H9 (cell line): ENCODE results near the gene MUL1. TPM values are rescaled to one million over a fixed set of nuclear protein-coding genes. Genes with fewer than 3 reads are reported as not detected.

Experiments
- DNase-seq: peaks from one replicate; pipeline ENCODE4 v3.0.0-alpha.2; 2017
- H2AFZ ChIP-seq: one replicate; pipeline ENCODE4 v1.6.1; 2013; ENCODE audit warnings: mild to moderate bottlenecking, low read length, control low read depth, moderate library complexity
- H2AK5ac ChIP-seq: 2 replicates; pipeline ENCODE4 v1.6.1; 2013; ENCODE audit warnings: low read length, control low read depth, mixed read lengths; ENCODE audit not compliant: insufficient read length
- H2BK120ac ChIP-seq: one replicate; pipeline ENCODE4 v1.6.1; 2013; ENCODE audit warnings: low read depth, mild to moderate bottlenecking, low read length, control low read depth, inconsistent platforms; ENCODE audit not compliant: poor library complexity, severe bottlenecking
- H2BK12ac ChIP-seq: 2 replicates; pipeline ENCODE4 v1.6.1; 2013; ENCODE audit warnings: low read length, control low read depth, mixed read lengths, low read depth; ENCODE audit not compliant: insufficient read length
- H2BK15ac ChIP-seq: 2 replicates; pipeline ENCODE4 v1.6.1; 2013; ENCODE audit warnings: low read depth, low read length, control low read depth
- H2BK20ac ChIP-seq: one replicate; pipeline ENCODE4 v1.6.1; 2013; ENCODE audit warnings: low read depth, mild to moderate bottlenecking, low read length, control low read depth, inconsistent platforms; ENCODE audit not compliant: poor library complexity, severe bottlenecking
- H2BK5ac ChIP-seq: 2 replicates; pipeline ENCODE4 v1.6.1; 2013; ENCODE audit warnings: low read length, control low read depth, mixed read lengths; ENCODE audit not compliant: insufficient read length
- H3K14ac ChIP-seq: 2 replicates; pipeline ENCODE4 v1.6.1; 2013; ENCODE audit warnings: low read length, control low read depth; ENCODE audit not compliant: insufficient read depth
- H3K18ac ChIP-seq: 2 replicates; pipeline ENCODE4 v1.6.1; 2013; ENCODE audit warnings: low read depth, mild to moderate bottlenecking, mixed read lengths, low read length, control low read depth; ENCODE audit not compliant: insufficient read length
- H3K23ac ChIP-seq: 2 replicates; pipeline ENCODE4 v1.6.1; 2013; ENCODE audit warnings: low read length, control low read depth, mixed read lengths, low read depth; ENCODE audit not compliant: insufficient read length
- H3K23me2 ChIP-seq: 2 replicates; pipeline ENCODE4 v1.6.1; 2013; ENCODE audit warnings: low read depth, mild to moderate bottlenecking, mixed read lengths, low read length, control low read depth; ENCODE audit not compliant: insufficient read length, poor library complexity, severe bottlenecking
- H3K27ac ChIP-seq: 2 replicates; pipeline ENCODE4 v1.5.1; 2013; ENCODE audit warnings: low read length, control low read depth, mixed read lengths, low read depth; ENCODE audit not compliant: insufficient read length
- H3K27me3 ChIP-seq: 2 replicates; pipeline ENCODE4 v1.6.1; 2013; ENCODE audit warnings: low read length, control low read depth, inconsistent platforms; ENCODE audit not compliant: insufficient read depth
- H3K4ac ChIP-seq: 2 replicates; pipeline ENCODE4 v1.6.1; 2013; ENCODE audit warnings: low read depth, mild to moderate bottlenecking, control low read depth, inconsistent platforms, low read length, moderate library complexity
- H3K4me1 ChIP-seq: 2 replicates; pipeline ENCODE4 v1.6.1; 2013; ENCODE audit warnings: low read length, control low read depth, inconsistent platforms; ENCODE audit not compliant: insufficient read depth
- H3K4me2 ChIP-seq: 2 replicates; pipeline ENCODE4 v1.6.1; 2013; ENCODE audit warnings: low read length, control low read depth, mixed read lengths; ENCODE audit not compliant: insufficient read length, insufficient read depth
- H3K56ac ChIP-seq: 2 replicates; pipeline ENCODE4 v1.6.1; 2013; ENCODE audit warnings: low read depth, mild to moderate bottlenecking, mixed read lengths, low read length, control low read depth; ENCODE audit not compliant: insufficient read length
- H3K79me1 ChIP-seq: 2 replicates; pipeline ENCODE4 v1.6.1; 2013; ENCODE audit warnings: low read depth, mild to moderate bottlenecking, moderate library complexity, low read length, control low read depth, inconsistent platforms; ENCODE audit not compliant: insufficient read depth, poor library complexity, severe bottlenecking
- H3K79me2 ChIP-seq: 2 replicates; pipeline ENCODE4 v1.6.1; 2013; ENCODE audit warnings: low read length, control low read depth, inconsistent platforms; ENCODE audit not compliant: insufficient read depth
- H3K9ac ChIP-seq: 2 replicates; pipeline ENCODE4 v1.6.1; 2013; ENCODE audit warnings: low read length, control low read depth, mixed read lengths; ENCODE audit not compliant: insufficient read length; ENCODE audit errors: extremely low read depth
- H3K9me3 ChIP-seq: one replicate; pipeline ENCODE4 v1.6.1; 2013; ENCODE audit warnings: low read depth, low read length, inconsistent platforms; ENCODE audit not compliant: control insufficient read depth
- H3T11ph ChIP-seq: one replicate; pipeline ENCODE4 v1.6.1; 2013; ENCODE audit warnings: mild to moderate bottlenecking, low read length, control low read depth, inconsistent platforms
- H4K20me1 ChIP-seq: one replicate; pipeline ENCODE4 v1.6.1; 2013; ENCODE audit not compliant: control insufficient read depth, insufficient read length, insufficient read depth
- H4K5ac ChIP-seq: 2 replicates; pipeline ENCODE4 v1.6.1; 2013; ENCODE audit warnings: low read depth, mild to moderate bottlenecking, mixed read lengths, low read length, control low read depth; ENCODE audit not compliant: insufficient read length
- H4K8ac ChIP-seq: replicated peaks from 2 replicates; pipeline ENCODE4 v1.6.1; 2013; ENCODE audit warnings: low read length, control low read depth, mixed read lengths, low read depth; ENCODE audit not compliant: insufficient read length
- H4K91ac ChIP-seq: 2 replicates; pipeline ENCODE4 v1.6.1; 2013; ENCODE audit warnings: low read depth, mild to moderate bottlenecking, moderate library complexity, mixed read lengths, low read length, control low read depth; ENCODE audit not compliant: insufficient read length
- H3K27ac Mint-ChIP-seq, 3 experiments: 2 replicates in 2 of 3; 3 replicates in 1 of 3; pipeline ENCODE4 v1.8.0; 2020 to 2021; ENCODE audit warnings: mixed read lengths in 3 of 3, mild to moderate bottlenecking in 1 of 3, moderate library complexity in 1 of 3
- H3K27me3 Mint-ChIP-seq: 2 replicates; pipeline ENCODE4 v1.8.0; 2021; ENCODE audit warnings: low read depth, mild to moderate bottlenecking, moderate library complexity, mixed read lengths
- H3K36me3 Mint-ChIP-seq, 3 experiments: 2 replicates in 2 of 3; 3 replicates in 1 of 3; pipeline ENCODE4 v1.8.0; 2020 to 2021; ENCODE audit warnings: low read depth in 3 of 3, mixed read lengths in 3 of 3; ENCODE audit not compliant: insufficient read depth in 1 of 3
- H3K4me1 Mint-ChIP-seq, 2 experiments: 2 replicates each; pipeline ENCODE4 v1.8.0; 2020; ENCODE audit warnings: mixed read lengths in 2 of 2
- H3K4me3 Mint-ChIP-seq, 2 experiments: 2 replicates in 1 of 2; 3 replicates in 1 of 2; pipeline ENCODE4 v1.8.0; 2020 to 2021; ENCODE audit warnings: mild to moderate bottlenecking in 2 of 2, mixed read lengths in 2 of 2, moderate library complexity in 1 of 2
- H3K9me3 Mint-ChIP-seq, 2 experiments: 2 replicates in 1 of 2; 3 replicates in 1 of 2; pipeline ENCODE4 v1.8.0; 2020; ENCODE audit warnings: mild to moderate bottlenecking in 2 of 2, mixed read lengths in 2 of 2, moderate library complexity in 1 of 2
- CTCF ChIP-seq: fragments of 200-600 bp; sonication (generic); conservative IDR thresholded peaks from 3 replicates; pipeline ENCODE4 v1.8.0; 2021; ENCODE audit warnings: antibody characterized with exemption, mild to moderate bottlenecking
- WGBS: extraction: QIAGEN DNeasy Blood & Tissue Kit; methylation state at CpG from one replicate; pipeline ENCODE4 v1.1.7; 2013; ENCODE audit warnings: missing lambda C conversion rate, low lambda C conversion rate, mixed read lengths; ENCODE audit not compliant: insufficient read length; ENCODE audit errors: extremely low coverage; 5-methylcytosine and 5-hydroxymethylcytosine counted together
- total RNA-seq: library from RNA; stranded (reverse); gene quantifications from 2 replicates; pipeline ENCODE4 v1.2.1, GENCODE V29; 2021

MUL1 gene
- total RNA-seq, 1 experiment from 2014 or later: 27.1 TPM

GRCh38 chr1:20533635-20534034 lies 25.7 kb upstream of the MUL1 start:
- Histone ChIP-seq H3K27me3 (no peaks in the 10 kb centered on the region; the same call in 1 of the 2 replicates), H2AK5ac (no peak overlapping the region), H3K23ac (no peak overlapping the region), H2AFZ (no peak overlapping the region), H3K9me3 (no peaks in the 10 kb centered on the region), H3T11ph (no peak overlapping the region), H4K20me1 (no peaks in the 10 kb centered on the region), H3K27ac (no peak overlapping the region), H3K4me2 (no peak overlapping the region), H2BK5ac (no peak overlapping the region), H3K4me1 (no peaks in the 10 kb centered on the region), H3K18ac (no peak overlapping the region), H2BK20ac (no peak overlapping the region), H3K23me2 (no peaks in the 10 kb centered on the region), H2BK12ac (no peak overlapping the region), H3K56ac (no peak overlapping the region), H3K14ac (no peak overlapping the region), H2BK120ac (no peak overlapping the region), H3K4ac (no peak overlapping the region), H4K8ac (no peak overlapping the region), H3K9ac (no peak overlapping the region), H4K91ac (no peak overlapping the region), H3K79me1 (no peaks in the 10 kb centered on the region), H2BK15ac (no peak overlapping the region), H4K5ac (no peak overlapping the region), H3K79me2 (no peaks in the 10 kb centered on the region)
- Mint-ChIP-seq H3K27ac (no peak overlapping the region), H3K4me3 (no peak overlapping the region), H3K4me1 (peaks cover 0 to 3% of the 10 kb centered on the region in 2 experiments; a peak in 3 of 4 replicates), H3K36me3 (no peaks in the 10 kb centered on the region), H3K27me3 (peaks cover 84% of the 10 kb centered on the region), H3K9me3 (no peaks in the 10 kb centered on the region)
- no CpG with 5 or more reads among the region's 4 CpGs for WGBS
- no peak for DNase-seq
- TF ChIP-seq CTCF: no peak
